MCF 10A (cell line): ENCODE results near the gene FGGY. TPM values are rescaled to one million over a fixed set of nuclear protein-coding genes. Genes with fewer than 3 reads are reported as not detected.

Source experiments
- BruUV-seq: library from RNA; stranded (reverse); fragments of 400-500 nt; replicated peaks from 2 replicates; lab custom pipeline; 2021; lab: Mats Ljungman, UMichigan
- CTCF ChIA-PET: fragments of 300-600 bp; sonication (Branson Sonifier 250); formaldehyde crosslinking; extraction: SDS; loops from one replicate; lab custom pipeline; 2021; ENCODE audit warnings: antibody characterized with exemption, inconsistent platforms; lab: Yijun Ruan, JAX
- POLR2A ChIA-PET: fragments of 300-600, 350-650 bp; sonication (Branson Sonifier 250); formaldehyde crosslinking; extraction: SDS; loops from one replicate; lab custom pipeline; 2020; ENCODE audit warnings: antibody characterized with exemption, inconsistent platforms; lab: Yijun Ruan, JAX
- DNase-seq: peaks from one replicate; pipeline ENCODE4 v3.0.0-alpha.2; 2018; ENCODE audit not compliant: unreplicated experiment
- H3K27ac Mint-ChIP-seq: one replicate; pipeline ENCODE4 v1.8.0; 2022; ENCODE audit warnings: mild to moderate bottlenecking, low read depth, mixed read lengths; ENCODE audit not compliant: unreplicated experiment
- H3K27me3 Mint-ChIP-seq: one replicate; pipeline ENCODE4 v1.8.0; 2022; ENCODE audit warnings: mixed read lengths; ENCODE audit not compliant: insufficient read depth, unreplicated experiment
- H3K36me3 Mint-ChIP-seq: one replicate; pipeline ENCODE4 v1.8.0; 2022; ENCODE audit warnings: mild to moderate bottlenecking, moderate library complexity, mixed read lengths; ENCODE audit not compliant: insufficient read depth, unreplicated experiment
- H3K4me1 Mint-ChIP-seq: one replicate; pipeline ENCODE4 v1.8.0; 2022; ENCODE audit warnings: mixed read lengths; ENCODE audit not compliant: insufficient read depth, unreplicated experiment
- H3K4me3 Mint-ChIP-seq: one replicate; pipeline ENCODE4 v1.8.0; 2022; ENCODE audit warnings: mild to moderate bottlenecking, moderate library complexity, mixed read lengths; ENCODE audit not compliant: unreplicated experiment
- H3K9me3 Mint-ChIP-seq: one replicate; pipeline ENCODE4 v1.8.0; 2022; ENCODE audit warnings: mixed read lengths; ENCODE audit not compliant: unreplicated experiment
- CTCF ChIP-seq: fragments of 200-600 bp; IDR thresholded peaks from one replicate; pipeline ENCODE4 v1.8.0; 2022; ENCODE audit warnings: antibody characterized with exemption, mild to moderate bottlenecking; ENCODE audit not compliant: unreplicated experiment
- intact Hi-C: fragments of 100-400 bp; cut with micrococcal nuclease; formaldehyde crosslinking; loops from 2 replicates; pipeline ENCODE4 v1.14.1; 2022
- total RNA-seq: library from RNA; stranded (reverse); gene quantifications from 2 replicates; pipeline ENCODE4 v1.2.3, GENCODE V29; 2022

Gene FGGY
- total RNA-seq, 1 experiment from 2014 or later = 10.6 TPM

DNA sequence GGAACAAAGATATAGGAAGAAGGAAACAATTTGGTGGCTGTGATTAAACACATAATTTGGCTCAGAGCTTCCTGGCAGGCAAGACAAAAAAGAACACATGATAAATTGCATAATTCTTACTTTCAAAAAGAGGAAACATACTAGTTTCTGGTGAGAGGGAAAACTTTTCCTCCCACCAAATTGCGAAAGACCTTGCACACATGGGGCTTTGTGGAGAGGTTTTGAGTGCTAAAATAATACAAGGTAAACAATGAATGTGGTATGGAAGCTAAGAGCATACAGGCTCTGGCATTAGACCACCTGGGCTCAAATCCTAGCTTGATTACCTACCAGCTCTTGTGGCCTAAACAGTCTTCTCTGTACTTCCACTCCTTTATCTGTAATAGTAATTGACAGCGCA is 377.7 kb downstream of the FGGY start:
- no peak for TF ChIP-seq CTCF
- H3K27me3 Mint-ChIP-seq = no peaks in the 10 kb centered on the region
- DNase-seq = peak; percentile 91
- intact Hi-C loops = loop anchor here (5.0 to 10.0 kb wide), 2 partner anchors 230 to 377 kb away; partner anchors contain the start of gene FGGY
- H3K9me3 Mint-ChIP-seq = peaks cover 7% of the 10 kb centered on the region
- POLR2A ChIA-PET = interaction anchor here (0.5 to 5.2 kb wide), 32 partner anchors 11 to 902 kb away, joined by 3 to 67 read pairs (median 5); partner anchors contain the start of genes FGGY and JUN
- no peaks in the 10 kb centered on the region for H3K36me3 Mint-ChIP-seq
- CTCF ChIA-PET = interaction anchor here (0.7 to 2.5 kb wide), 12 partner anchors 10 to 266 kb away, joined by 3 to 16 read pairs (median 3); no protein-coding TSS in a partner anchor
- H3K4me1 Mint-ChIP-seq = peaks cover 49% of the 10 kb centered on the region
- no TSS peak for BruUV-seq
- H3K4me3 Mint-ChIP-seq = peak overlapping the region; percentile 59
- peak overlapping the region; percentile 94 for H3K27ac Mint-ChIP-seq

DNA sequence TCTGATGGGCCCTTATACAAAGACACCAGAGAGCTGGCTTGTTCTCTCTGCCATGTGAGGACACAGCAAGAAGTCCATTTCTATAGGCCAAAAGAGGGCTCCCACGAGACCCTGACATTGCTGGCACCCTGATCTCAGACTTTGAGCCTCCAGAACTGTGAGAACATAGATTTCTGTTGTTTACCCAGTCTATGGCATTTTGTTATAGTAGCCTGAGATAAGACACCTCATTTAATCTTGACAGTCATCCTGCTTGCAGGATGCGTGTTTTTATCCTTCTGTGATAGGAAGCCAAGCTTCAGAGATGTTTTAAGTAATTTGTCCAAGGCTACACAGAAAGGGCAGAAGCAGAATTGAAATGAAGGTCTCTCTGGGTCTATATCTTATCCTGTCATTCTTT is 379.0 kb downstream of the FGGY start:
- peaks cover 49% of the 10 kb centered on the region for H3K4me1 Mint-ChIP-seq

GRCh38 chr1:59678040-59678439 is 381.1 kb downstream of the FGGY start:
- TF ChIP-seq CTCF = no peak

More for the DNA sequence above, 379.0 kb downstream of the FGGY start:
- no peak for DNase-seq
- ChIA-PET CTCF (interaction anchor here (0.9 to 1.9 kb wide), 3 partner anchors 23 to 891 kb away, joined by 5 to 8 read pairs (median 7); no protein-coding TSS in a partner anchor), POLR2A (interaction anchor here (0.6 to 5.2 kb wide), 9 partner anchors 13 to 894 kb away, joined by 3 to 67 read pairs (median 4); partner anchors contain the start of gene JUN)
- peak overlapping the region; percentile 39 for H3K27ac Mint-ChIP-seq
- H3K4me3 Mint-ChIP-seq = no peak overlapping the region
- intact Hi-C loops = loop anchor here (10.0 kb wide), 1 partner anchor 231 kb away; no protein-coding TSS in a partner anchor
- H3K9me3 Mint-ChIP-seq = peaks cover 7% of the 10 kb centered on the region
- no peaks in the 10 kb centered on the region for H3K36me3 Mint-ChIP-seq
- H3K27me3 Mint-ChIP-seq = no peaks in the 10 kb centered on the region
- BruUV-seq = no TSS peak
- TF ChIP-seq CTCF = no peak

GRCh38 chr1:59678493-59679228 is 381.8 kb downstream of the FGGY start:
- Mint-ChIP-seq H3K27me3 (no peaks in the 10 kb centered on the region), H3K4me3 (no peak overlapping the region), H3K4me1 (peaks cover 33% of the 10 kb centered on the region), H3K36me3 (no peaks in the 10 kb centered on the region), H3K9me3 (no peaks in the 10 kb centered on the region), H3K27ac (peak overlapping the region; percentile 69)
- BruUV-seq = no TSS peak
- intact Hi-C loops = loop anchor here (10.0 kb wide), 1 partner anchor 234 kb away; no protein-coding TSS in a partner anchor
- peak; percentile 78 for DNase-seq
- ChIA-PET POLR2A (interaction anchor here (0.9 to 1.9 kb wide), 8 partner anchors 11 to 899 kb away, joined by 3 to 6 read pairs (median 3); partner anchors contain the start of gene JUN), CTCF (interaction anchor here (0.5 to 2.3 kb wide), 5 partner anchors 20 to 937 kb away, joined by 3 to 10 read pairs (median 4); no protein-coding TSS in a partner anchor)
- TF ChIP-seq CTCF = no peak

More at GRCh38 chr1:59678040-59678439, 381.1 kb downstream of the FGGY start:
- ChIA-PET POLR2A (interaction anchor here (1.0 to 1.9 kb wide), 5 partner anchors 21 to 894 kb away, joined by 3 to 6 read pairs (median 4); partner anchors contain the start of gene JUN), CTCF (interaction anchor here (0.5 to 2.0 kb wide), 4 partner anchors 9 to 936 kb away, joined by 3 to 10 read pairs (median 4); no protein-coding TSS in a partner anchor)
- intact Hi-C loops = loop anchor here (10.0 kb wide), 1 partner anchor 233 kb away; no protein-coding TSS in a partner anchor
- Mint-ChIP-seq H3K27me3 (no peaks in the 10 kb centered on the region), H3K4me1 (peaks cover 39% of the 10 kb centered on the region), H3K27ac (peak overlapping the region; percentile 69), H3K4me3 (no peak overlapping the region), H3K36me3 (no peaks in the 10 kb centered on the region), H3K9me3 (peaks cover 3% of the 10 kb centered on the region)
- no TSS peak for BruUV-seq
- DNase-seq = no peak
